ENCODE measurements around the gene TSFM. TPM values are rescaled to one million over a fixed set of nuclear protein-coding genes. Genes with fewer than 3 reads are reported as not detected.
A peak's percentile ranks its signal among the peaks of the same experiment; 100 is the strongest.

The TSFM gene
- total and polyA plus RNA-seq, 2 donors = 28.6 to 29.2 TPM

- DNase-seq (ENCODE audit: low read depth in 6 of 9, low spot score in 9 of 9) = no peak
- H3K36me3 ChIP-seq (ENCODE audit: control insufficient read depth in 2 of 2, insufficient read depth in 2 of 2, low read length in 1 of 2) = no peaks in the 10 kb centered on the region
- no peaks in the 10 kb centered on the region for H3K27me3 ChIP-seq (ENCODE audit: control insufficient read depth in 2 of 2, insufficient read depth in 1 of 2, low read length in 1 of 2)
- peaks cover 23 to 36% of the 10 kb centered on the region in 2 donors for H3K4me1 ChIP-seq (ENCODE audit: control insufficient read depth in 2 of 2, insufficient read depth in 2 of 2, low read length in 2 of 2)
- no peak overlapping the region for H3K4me3 ChIP-seq (ENCODE audit: low read length in 2 of 2)
- WGBS = 93% methylated on average over 1 of the region's 1 CpG
- H3K9me3 ChIP-seq (ENCODE audit: control insufficient read depth in 2 of 2, insufficient read depth in 1 of 2, low read length in 1 of 2) = no peaks in the 10 kb centered on the region
- no peak overlapping the region for H3K27ac ChIP-seq (ENCODE audit: low read depth in 1 of 2, low read length in 1 of 2)
These were observed 2.9 kb upstream of the TSFM start for GRCh38 chr12:57779736-57780135.

GRCh38 chr12:57780284-57780897 lies 2.2 kb upstream of the TSFM start:
- Histone ChIP-seq H3K9me3 (ENCODE audit: control insufficient read depth in 2 of 2, insufficient read depth in 1 of 2, low read length in 1 of 2) (no peaks in the 10 kb centered on the region), H3K36me3 (ENCODE audit: control insufficient read depth in 2 of 2, insufficient read depth in 2 of 2, low read length in 1 of 2) (peaks cover 3% of the 10 kb centered on the region in 2 donors), H3K4me1 (ENCODE audit: control insufficient read depth in 2 of 2, insufficient read depth in 2 of 2, low read length in 2 of 2) (peaks cover 23 to 36% of the 10 kb centered on the region in 2 donors), H3K27me3 (ENCODE audit: control insufficient read depth in 2 of 2, insufficient read depth in 1 of 2, low read length in 1 of 2) (no peaks in the 10 kb centered on the region), H3K27ac (ENCODE audit: low read depth in 1 of 2, low read length in 1 of 2) (peak overlapping the region in 1 of 2 donors; percentile 80), H3K4me3 (ENCODE audit: low read length in 2 of 2) (no peak overlapping the region)
- WGBS = 98% methylated on average over 4 of the region's 4 CpGs
- DNase-seq (ENCODE audit: low read depth in 6 of 9, low spot score in 9 of 9) = no peak

- Histone ChIP-seq H3K27ac (ENCODE audit: low read depth in 1 of 2, low read length in 1 of 2) (peak overlapping the region; percentile 55 to 80), H3K36me3 (ENCODE audit: control insufficient read depth in 2 of 2, insufficient read depth in 2 of 2, low read length in 1 of 2) (peaks cover 7 to 12% of the 10 kb centered on the region in 2 donors), H3K4me1 (ENCODE audit: control insufficient read depth in 2 of 2, insufficient read depth in 2 of 2, low read length in 2 of 2) (peaks cover 23 to 36% of the 10 kb centered on the region in 2 donors), H3K4me3 (ENCODE audit: low read length in 2 of 2) (no peak overlapping the region), H3K27me3 (ENCODE audit: control insufficient read depth in 2 of 2, insufficient read depth in 1 of 2, low read length in 1 of 2) (no peaks in the 10 kb centered on the region), H3K9me3 (ENCODE audit: control insufficient read depth in 2 of 2, insufficient read depth in 1 of 2, low read length in 1 of 2) (no peaks in the 10 kb centered on the region)
- DNase-seq (ENCODE audit: low read depth in 6 of 9, low spot score in 9 of 9) = peak in 3 of 9 donors; percentile 24 to 61 (median 36)
- 94% methylated on average over 3 of the region's 3 CpGs for WGBS
These were observed 1.3 kb upstream of the TSFM start for GRCh38 chr12:57781244-57781643.

GRCh38 chr12:57781801-57782200 lies 786 bp upstream of the TSFM start:
- peaks cover 12 to 17% of the 10 kb centered on the region in 2 donors for H3K36me3 ChIP-seq (ENCODE audit: control insufficient read depth in 2 of 2, insufficient read depth in 2 of 2, low read length in 1 of 2)
- H3K27me3 ChIP-seq (ENCODE audit: control insufficient read depth in 2 of 2, insufficient read depth in 1 of 2, low read length in 1 of 2) = no peaks in the 10 kb centered on the region
- peak overlapping the region; percentile 55 to 80 for H3K27ac ChIP-seq (ENCODE audit: low read depth in 1 of 2, low read length in 1 of 2)
- peaks cover 23 to 36% of the 10 kb centered on the region in 2 donors for H3K4me1 ChIP-seq (ENCODE audit: control insufficient read depth in 2 of 2, insufficient read depth in 2 of 2, low read length in 2 of 2)
- peak in 1 of 9 donors; percentile 29 for DNase-seq (ENCODE audit: low read depth in 6 of 9, low spot score in 9 of 9)
- 86% methylated on average over 2 of the region's 2 CpGs for WGBS
- H3K9me3 ChIP-seq (ENCODE audit: control insufficient read depth in 2 of 2, insufficient read depth in 1 of 2, low read length in 1 of 2) = no peaks in the 10 kb centered on the region
- no peak overlapping the region for H3K4me3 ChIP-seq (ENCODE audit: low read length in 2 of 2)

- H3K4me3 ChIP-seq (ENCODE audit: low read length in 2 of 2) = peak overlapping the region in 1 of 2 donors; percentile 99
These were observed 362 bp upstream of the TSFM start for GRCh38 chr12:57782243-57782607.

GRCh38 chr12:57783466-57783801 lies 847 bp downstream of the TSFM start:
- Histone ChIP-seq H3K4me3 (ENCODE audit: low read length in 2 of 2) (peak overlapping the region; percentile 74 to 99), H3K9me3 (ENCODE audit: control insufficient read depth in 2 of 2, insufficient read depth in 1 of 2, low read length in 1 of 2) (no peaks in the 10 kb centered on the region), H3K36me3 (ENCODE audit: control insufficient read depth in 2 of 2, insufficient read depth in 2 of 2, low read length in 1 of 2) (peaks cover 20 to 29% of the 10 kb centered on the region in 2 donors), H3K4me1 (ENCODE audit: control insufficient read depth in 2 of 2, insufficient read depth in 2 of 2, low read length in 2 of 2) (peaks cover 23 to 36% of the 10 kb centered on the region in 2 donors), H3K27ac (ENCODE audit: low read depth in 1 of 2, low read length in 1 of 2) (no peak overlapping the region), H3K27me3 (ENCODE audit: control insufficient read depth in 2 of 2, insufficient read depth in 1 of 2, low read length in 1 of 2) (no peaks in the 10 kb centered on the region)
- DNase-seq (ENCODE audit: low read depth in 6 of 9, low spot score in 9 of 9) = no peak
- 94% methylated on average over 12 of the region's 12 CpGs for WGBS

More at GRCh38 chr12:57782243-57782607, 362 bp upstream of the TSFM start:
- Histone ChIP-seq H3K9me3 (ENCODE audit: control insufficient read depth in 2 of 2, insufficient read depth in 1 of 2, low read length in 1 of 2) (no peaks in the 10 kb centered on the region), H3K4me1 (ENCODE audit: control insufficient read depth in 2 of 2, insufficient read depth in 2 of 2, low read length in 2 of 2) (peaks cover 23 to 36% of the 10 kb centered on the region in 2 donors), H3K36me3 (ENCODE audit: control insufficient read depth in 2 of 2, insufficient read depth in 2 of 2, low read length in 1 of 2) (peaks cover 15 to 21% of the 10 kb centered on the region in 2 donors), H3K27me3 (ENCODE audit: control insufficient read depth in 2 of 2, insufficient read depth in 1 of 2, low read length in 1 of 2) (no peaks in the 10 kb centered on the region), H3K27ac (ENCODE audit: low read depth in 1 of 2, low read length in 1 of 2) (no peak overlapping the region)
- no peak for DNase-seq (ENCODE audit: low read depth in 6 of 9, low spot score in 9 of 9)
- 32% methylated on average over 4 of the region's 4 CpGs for WGBS

- H3K36me3 ChIP-seq (ENCODE audit: control insufficient read depth in 2 of 2, insufficient read depth in 2 of 2, low read length in 1 of 2) = peaks cover 20 to 32% of the 10 kb centered on the region in 2 donors
- no peak overlapping the region for H3K4me3 ChIP-seq (ENCODE audit: low read length in 2 of 2)
- no peaks in the 10 kb centered on the region for H3K9me3 ChIP-seq (ENCODE audit: control insufficient read depth in 2 of 2, insufficient read depth in 1 of 2, low read length in 1 of 2)
- no peak overlapping the region for H3K27ac ChIP-seq (ENCODE audit: low read depth in 1 of 2, low read length in 1 of 2)
- no peak for DNase-seq (ENCODE audit: low read depth in 6 of 9, low spot score in 9 of 9)
- peaks cover 23 to 36% of the 10 kb centered on the region in 2 donors for H3K4me1 ChIP-seq (ENCODE audit: control insufficient read depth in 2 of 2, insufficient read depth in 2 of 2, low read length in 2 of 2)
- 96% methylated on average over 11 of the region's 11 CpGs for WGBS
- H3K27me3 ChIP-seq (ENCODE audit: control insufficient read depth in 2 of 2, insufficient read depth in 1 of 2, low read length in 1 of 2) = no peaks in the 10 kb centered on the region
These were observed 1.3 kb downstream of the TSFM start for GRCh38 chr12:57783861-57784260.

GRCh38 chr12:57793920-57794319 lies 11.3 kb downstream of the TSFM start:
- WGBS = 98% methylated on average over 1 of the region's 1 CpG
- Histone ChIP-seq H3K9me3 (ENCODE audit: control insufficient read depth in 2 of 2, insufficient read depth in 1 of 2, low read length in 1 of 2) (no peaks in the 10 kb centered on the region), H3K27me3 (ENCODE audit: control insufficient read depth in 2 of 2, insufficient read depth in 1 of 2, low read length in 1 of 2) (no peaks in the 10 kb centered on the region), H3K27ac (ENCODE audit: low read depth in 1 of 2, low read length in 1 of 2) (no peak overlapping the region), H3K4me3 (ENCODE audit: low read length in 2 of 2) (no peak overlapping the region), H3K4me1 (ENCODE audit: control insufficient read depth in 2 of 2, insufficient read depth in 2 of 2, low read length in 2 of 2) (no peaks in the 10 kb centered on the region), H3K36me3 (ENCODE audit: control insufficient read depth in 2 of 2, insufficient read depth in 2 of 2, low read length in 1 of 2) (peaks cover 42 to 66% of the 10 kb centered on the region in 2 donors)
- DNase-seq (ENCODE audit: low read depth in 6 of 9, low spot score in 9 of 9) = no peak

- H3K27ac ChIP-seq (ENCODE audit: low read depth in 1 of 2, low read length in 1 of 2) = no peak overlapping the region
- no peak overlapping the region for H3K4me3 ChIP-seq (ENCODE audit: low read length in 2 of 2)
- no peaks in the 10 kb centered on the region for H3K27me3 ChIP-seq (ENCODE audit: control insufficient read depth in 2 of 2, insufficient read depth in 1 of 2, low read length in 1 of 2)
- 97% methylated on average over 6 of the region's 6 CpGs for WGBS
- peaks cover 39 to 67% of the 10 kb centered on the region in 2 donors for H3K36me3 ChIP-seq (ENCODE audit: control insufficient read depth in 2 of 2, insufficient read depth in 2 of 2, low read length in 1 of 2)
- no peak for DNase-seq (ENCODE audit: low read depth in 6 of 9, low spot score in 9 of 9)
- H3K4me1 ChIP-seq (ENCODE audit: control insufficient read depth in 2 of 2, insufficient read depth in 2 of 2, low read length in 2 of 2) = no peaks in the 10 kb centered on the region
- no peaks in the 10 kb centered on the region for H3K9me3 ChIP-seq (ENCODE audit: control insufficient read depth in 2 of 2, insufficient read depth in 1 of 2, low read length in 1 of 2)
These were observed 12.8 kb downstream of the TSFM start for GRCh38 chr12:57795354-57795753.

All from thymus (tissue), 11 donors.